H9 (cell line): ENCODE measurements around the gene KRTAP27-1. TPM values are rescaled to one million over a fixed set of nuclear protein-coding genes. Genes with fewer than 3 reads are reported as not detected.

Experiments
- DNase-seq: peaks from one replicate; pipeline ENCODE4 v3.0.0-alpha.2; 2017
- H2AFZ ChIP-seq: one replicate; pipeline ENCODE4 v1.6.1; 2013; ENCODE audit warnings: mild to moderate bottlenecking, low read length, control low read depth, moderate library complexity
- H2AK5ac ChIP-seq: 2 replicates; pipeline ENCODE4 v1.6.1; 2013; ENCODE audit warnings: low read length, control low read depth, mixed read lengths; ENCODE audit not compliant: insufficient read length
- H2BK120ac ChIP-seq: one replicate; pipeline ENCODE4 v1.6.1; 2013; ENCODE audit warnings: low read depth, mild to moderate bottlenecking, low read length, control low read depth, inconsistent platforms; ENCODE audit not compliant: poor library complexity, severe bottlenecking
- H2BK12ac ChIP-seq: 2 replicates; pipeline ENCODE4 v1.6.1; 2013; ENCODE audit warnings: low read length, control low read depth, mixed read lengths, low read depth; ENCODE audit not compliant: insufficient read length
- H2BK15ac ChIP-seq: 2 replicates; pipeline ENCODE4 v1.6.1; 2013; ENCODE audit warnings: low read depth, low read length, control low read depth
- H2BK20ac ChIP-seq: one replicate; pipeline ENCODE4 v1.6.1; 2013; ENCODE audit warnings: low read depth, mild to moderate bottlenecking, low read length, control low read depth, inconsistent platforms; ENCODE audit not compliant: poor library complexity, severe bottlenecking
- H2BK5ac ChIP-seq: 2 replicates; pipeline ENCODE4 v1.6.1; 2013; ENCODE audit warnings: low read length, control low read depth, mixed read lengths; ENCODE audit not compliant: insufficient read length
- H3K14ac ChIP-seq: 2 replicates; pipeline ENCODE4 v1.6.1; 2013; ENCODE audit warnings: low read length, control low read depth; ENCODE audit not compliant: insufficient read depth
- H3K18ac ChIP-seq: 2 replicates; pipeline ENCODE4 v1.6.1; 2013; ENCODE audit warnings: low read depth, mild to moderate bottlenecking, mixed read lengths, low read length, control low read depth; ENCODE audit not compliant: insufficient read length
- H3K23ac ChIP-seq: 2 replicates; pipeline ENCODE4 v1.6.1; 2013; ENCODE audit warnings: low read length, control low read depth, mixed read lengths, low read depth; ENCODE audit not compliant: insufficient read length
- H3K23me2 ChIP-seq: 2 replicates; pipeline ENCODE4 v1.6.1; 2013; ENCODE audit warnings: low read depth, mild to moderate bottlenecking, mixed read lengths, low read length, control low read depth; ENCODE audit not compliant: insufficient read length, poor library complexity, severe bottlenecking
- H3K27ac ChIP-seq: 2 replicates; pipeline ENCODE4 v1.5.1; 2013; ENCODE audit warnings: low read length, control low read depth, mixed read lengths, low read depth; ENCODE audit not compliant: insufficient read length
- H3K27me3 ChIP-seq: 2 replicates; pipeline ENCODE4 v1.6.1; 2013; ENCODE audit warnings: low read length, control low read depth, inconsistent platforms; ENCODE audit not compliant: insufficient read depth
- H3K4ac ChIP-seq: 2 replicates; pipeline ENCODE4 v1.6.1; 2013; ENCODE audit warnings: low read depth, mild to moderate bottlenecking, control low read depth, inconsistent platforms, low read length, moderate library complexity
- H3K4me1 ChIP-seq: 2 replicates; pipeline ENCODE4 v1.6.1; 2013; ENCODE audit warnings: low read length, control low read depth, inconsistent platforms; ENCODE audit not compliant: insufficient read depth
- H3K4me2 ChIP-seq: 2 replicates; pipeline ENCODE4 v1.6.1; 2013; ENCODE audit warnings: low read length, control low read depth, mixed read lengths; ENCODE audit not compliant: insufficient read length, insufficient read depth
- H3K56ac ChIP-seq: 2 replicates; pipeline ENCODE4 v1.6.1; 2013; ENCODE audit warnings: low read depth, mild to moderate bottlenecking, mixed read lengths, low read length, control low read depth; ENCODE audit not compliant: insufficient read length
- H3K79me1 ChIP-seq: 2 replicates; pipeline ENCODE4 v1.6.1; 2013; ENCODE audit warnings: low read depth, mild to moderate bottlenecking, moderate library complexity, low read length, control low read depth, inconsistent platforms; ENCODE audit not compliant: insufficient read depth, poor library complexity, severe bottlenecking
- H3K79me2 ChIP-seq: 2 replicates; pipeline ENCODE4 v1.6.1; 2013; ENCODE audit warnings: low read length, control low read depth, inconsistent platforms; ENCODE audit not compliant: insufficient read depth
- H3K9ac ChIP-seq: 2 replicates; pipeline ENCODE4 v1.6.1; 2013; ENCODE audit warnings: low read length, control low read depth, mixed read lengths; ENCODE audit not compliant: insufficient read length; ENCODE audit errors: extremely low read depth
- H3K9me3 ChIP-seq: one replicate; pipeline ENCODE4 v1.6.1; 2013; ENCODE audit warnings: low read depth, low read length, inconsistent platforms; ENCODE audit not compliant: control insufficient read depth
- H3T11ph ChIP-seq: one replicate; pipeline ENCODE4 v1.6.1; 2013; ENCODE audit warnings: mild to moderate bottlenecking, low read length, control low read depth, inconsistent platforms
- H4K20me1 ChIP-seq: one replicate; pipeline ENCODE4 v1.6.1; 2013; ENCODE audit not compliant: control insufficient read depth, insufficient read length, insufficient read depth
- H4K5ac ChIP-seq: 2 replicates; pipeline ENCODE4 v1.6.1; 2013; ENCODE audit warnings: low read depth, mild to moderate bottlenecking, mixed read lengths, low read length, control low read depth; ENCODE audit not compliant: insufficient read length
- H4K8ac ChIP-seq: replicated peaks from 2 replicates; pipeline ENCODE4 v1.6.1; 2013; ENCODE audit warnings: low read length, control low read depth, mixed read lengths, low read depth; ENCODE audit not compliant: insufficient read length
- H4K91ac ChIP-seq: 2 replicates; pipeline ENCODE4 v1.6.1; 2013; ENCODE audit warnings: low read depth, mild to moderate bottlenecking, moderate library complexity, mixed read lengths, low read length, control low read depth; ENCODE audit not compliant: insufficient read length
- H3K27ac Mint-ChIP-seq, 3 experiments: 2 replicates in 2 of 3; 3 replicates in 1 of 3; pipeline ENCODE4 v1.8.0; 2020 to 2021; ENCODE audit warnings: mixed read lengths in 3 of 3, mild to moderate bottlenecking in 1 of 3, moderate library complexity in 1 of 3
- H3K27me3 Mint-ChIP-seq: 2 replicates; pipeline ENCODE4 v1.8.0; 2021; ENCODE audit warnings: low read depth, mild to moderate bottlenecking, moderate library complexity, mixed read lengths
- H3K36me3 Mint-ChIP-seq, 3 experiments: 2 replicates in 2 of 3; 3 replicates in 1 of 3; pipeline ENCODE4 v1.8.0; 2020 to 2021; ENCODE audit warnings: low read depth in 3 of 3, mixed read lengths in 3 of 3; ENCODE audit not compliant: insufficient read depth in 1 of 3
- H3K4me1 Mint-ChIP-seq, 2 experiments: 2 replicates each; pipeline ENCODE4 v1.8.0; 2020; ENCODE audit warnings: mixed read lengths in 2 of 2
- H3K4me3 Mint-ChIP-seq, 2 experiments: 2 replicates in 1 of 2; 3 replicates in 1 of 2; pipeline ENCODE4 v1.8.0; 2020 to 2021; ENCODE audit warnings: mild to moderate bottlenecking in 2 of 2, mixed read lengths in 2 of 2, moderate library complexity in 1 of 2
- H3K9me3 Mint-ChIP-seq, 2 experiments: 2 replicates in 1 of 2; 3 replicates in 1 of 2; pipeline ENCODE4 v1.8.0; 2020; ENCODE audit warnings: mild to moderate bottlenecking in 2 of 2, mixed read lengths in 2 of 2, moderate library complexity in 1 of 2
- WGBS: extraction: QIAGEN DNeasy Blood & Tissue Kit; methylation state at CpG from one replicate; pipeline ENCODE4 v1.1.7; 2013; ENCODE audit warnings: missing lambda C conversion rate, low lambda C conversion rate, mixed read lengths; ENCODE audit not compliant: insufficient read length; ENCODE audit errors: extremely low coverage; 5-methylcytosine and 5-hydroxymethylcytosine counted together
- total RNA-seq: library from RNA; stranded (reverse); gene quantifications from 2 replicates; pipeline ENCODE4 v1.2.1, GENCODE V29; 2021
- TF ChIP-seq, protein P1 (sequence below): fragments of 200-600 bp; sonication (generic); conservative IDR thresholded peaks from 3 replicates; pipeline ENCODE4 v1.8.0; 2021; ENCODE audit warnings: antibody characterized with exemption, mild to moderate bottlenecking

KRTAP27-1 gene
- total RNA-seq, 1 experiment from 2014 or later: not detected

DNA sequence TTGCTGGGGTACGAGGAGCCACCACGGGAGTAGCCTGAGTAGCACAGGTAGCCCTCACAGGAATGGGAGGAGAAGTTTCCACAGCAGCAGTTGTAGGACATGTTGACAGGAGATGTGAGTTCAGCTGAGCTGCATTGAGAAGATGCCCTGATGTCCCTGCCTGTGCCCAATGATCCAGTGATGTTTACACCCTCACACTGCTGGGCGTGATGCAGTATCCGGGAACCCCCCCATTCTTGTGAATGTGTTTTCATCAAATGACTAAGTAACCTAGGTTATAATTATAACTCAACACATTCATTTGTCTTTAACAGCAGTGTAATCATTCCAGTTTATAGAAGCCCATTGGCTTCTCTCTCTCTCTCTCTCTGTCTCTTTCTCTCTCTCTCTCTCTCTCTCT, 11.0 kb upstream of the KRTAP27-1 start, which contains the start of gene KRTAP23-1:
KRTAP23-1 (minus strand) TSS at position 101 of the 400 bp plus-strand sequence; CDS start at position 101, 0 bp downstream.
- H2BK20ac ChIP-seq: no peak within 1 kb of the TSS
- H2BK5ac ChIP-seq: no peak within 1 kb of the TSS
- H3K4me3 Mint-ChIP-seq: no peak within 1 kb of the TSS
- no peak within 1 kb of the TSS for H2BK15ac ChIP-seq
- peak within 1 kb of the TSS; percentile 27; the same call in 1 of the 2 replicates for H3K14ac ChIP-seq
- H3T11ph ChIP-seq: no peak within 1 kb of the TSS
- peaks cover 4% of the 10 kb centered on the region; the same call in 1 of the 2 replicates for H3K4me1 ChIP-seq
- no peaks in the 10 kb centered on the region for H3K27me3 ChIP-seq
- H4K5ac ChIP-seq: no peak within 1 kb of the TSS
- H3K18ac ChIP-seq: no peak within 1 kb of the TSS
- H3K23me2 ChIP-seq: no peaks in the 10 kb centered on the region
- no peaks in the 10 kb centered on the region for H3K79me1 ChIP-seq
- no peaks in the 10 kb centered on the region for H4K20me1 ChIP-seq
- no peak within 1 kb of the TSS for H3K27ac Mint-ChIP-seq
- H3K4ac ChIP-seq: no peak within 1 kb of the TSS
- H3K27ac ChIP-seq: no peak within 1 kb of the TSS
- no peaks in the 10 kb centered on the region for H3K79me2 ChIP-seq
- H2BK120ac ChIP-seq: no peak within 1 kb of the TSS
- H3K56ac ChIP-seq: no peak within 1 kb of the TSS
- no peak within 1 kb of the TSS for H4K8ac ChIP-seq
- no peaks in the 10 kb centered on the region for H3K9me3 ChIP-seq
- H2AK5ac ChIP-seq: no peak within 1 kb of the TSS
- H2AFZ ChIP-seq: no peak within 1 kb of the TSS
- peaks cover 13 to 29% of the 10 kb centered on the region in 2 experiments for H3K4me1 Mint-ChIP-seq
- peaks cover 8 to 15% of the 10 kb centered on the region in 2 experiments; a peak in 4 of 5 replicates for H3K9me3 Mint-ChIP-seq
- no peak within 1 kb of the TSS for H4K91ac ChIP-seq
- H3K23ac ChIP-seq: no peak within 1 kb of the TSS
- no CpG with 5 or more reads among the region's 4 CpGs for WGBS
- no peaks in the 10 kb centered on the region for H3K27me3 Mint-ChIP-seq
- H3K9ac ChIP-seq: no peak within 1 kb of the TSS
- H3K4me2 ChIP-seq: no peak within 1 kb of the TSS
- H3K36me3 Mint-ChIP-seq: peaks cover 0 to 7% (median 0%) of the 10 kb centered on the region in 3 experiments; a peak in 1 of 7 replicates
- no peak within 1 kb of the TSS for H2BK12ac ChIP-seq
- TF ChIP-seq, protein P1, sequence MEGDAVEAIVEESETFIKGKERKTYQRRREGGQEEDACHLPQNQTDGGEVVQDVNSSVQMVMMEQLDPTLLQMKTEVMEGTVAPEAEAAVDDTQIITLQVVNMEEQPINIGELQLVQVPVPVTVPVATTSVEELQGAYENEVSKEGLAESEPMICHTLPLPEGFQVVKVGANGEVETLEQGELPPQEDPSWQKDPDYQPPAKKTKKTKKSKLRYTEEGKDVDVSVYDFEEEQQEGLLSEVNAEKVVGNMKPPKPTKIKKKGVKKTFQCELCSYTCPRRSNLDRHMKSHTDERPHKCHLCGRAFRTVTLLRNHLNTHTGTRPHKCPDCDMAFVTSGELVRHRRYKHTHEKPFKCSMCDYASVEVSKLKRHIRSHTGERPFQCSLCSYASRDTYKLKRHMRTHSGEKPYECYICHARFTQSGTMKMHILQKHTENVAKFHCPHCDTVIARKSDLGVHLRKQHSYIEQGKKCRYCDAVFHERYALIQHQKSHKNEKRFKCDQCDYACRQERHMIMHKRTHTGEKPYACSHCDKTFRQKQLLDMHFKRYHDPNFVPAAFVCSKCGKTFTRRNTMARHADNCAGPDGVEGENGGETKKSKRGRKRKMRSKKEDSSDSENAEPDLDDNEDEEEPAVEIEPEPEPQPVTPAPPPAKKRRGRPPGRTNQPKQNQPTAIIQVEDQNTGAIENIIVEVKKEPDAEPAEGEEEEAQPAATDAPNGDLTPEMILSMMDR: no peak
- no peak for DNase-seq
